ENCODE data around the gene DALRD3.

- TF ChIP-seq EZH2 (IDR thresholded peaks at IDR 0.05; ENCODE audit: borderline replicate concordance, low read length): no peak
- no peak for TF ChIP-seq CTCF (conservative IDR thresholded peaks at IDR 0.05 in 1 of 2, IDR thresholded peaks at IDR 0.05 in 1 of 2; ENCODE audit: extremely low read depth in 1 of 2, insufficient read depth in 1 of 2, low read depth in 1 of 2, low read length in 2 of 2)
Measured at GRCh38 chr3:49004352-49005302, 13.8 kb downstream of the DALRD3 start.

Data from mammary epithelial cell (primary cell).